H9 (cell line): ENCODE results near the gene ATP5MC3. TPM values are rescaled to one million over a fixed set of nuclear protein-coding genes. Genes with fewer than 3 reads are reported as not detected.

ENCODE experiments used
- DNase-seq: peaks from one replicate; pipeline ENCODE4 v3.0.0-alpha.2; 2017
- H2AFZ ChIP-seq: one replicate; pipeline ENCODE4 v1.6.1; 2013; ENCODE audit warnings: mild to moderate bottlenecking, low read length, control low read depth, moderate library complexity
- H2AK5ac ChIP-seq: 2 replicates; pipeline ENCODE4 v1.6.1; 2013; ENCODE audit warnings: low read length, control low read depth, mixed read lengths; ENCODE audit not compliant: insufficient read length
- H2BK120ac ChIP-seq: one replicate; pipeline ENCODE4 v1.6.1; 2013; ENCODE audit warnings: low read depth, mild to moderate bottlenecking, low read length, control low read depth, inconsistent platforms; ENCODE audit not compliant: poor library complexity, severe bottlenecking
- H2BK12ac ChIP-seq: 2 replicates; pipeline ENCODE4 v1.6.1; 2013; ENCODE audit warnings: low read length, control low read depth, mixed read lengths, low read depth; ENCODE audit not compliant: insufficient read length
- H2BK15ac ChIP-seq: 2 replicates; pipeline ENCODE4 v1.6.1; 2013; ENCODE audit warnings: low read depth, low read length, control low read depth
- H2BK20ac ChIP-seq: one replicate; pipeline ENCODE4 v1.6.1; 2013; ENCODE audit warnings: low read depth, mild to moderate bottlenecking, low read length, control low read depth, inconsistent platforms; ENCODE audit not compliant: poor library complexity, severe bottlenecking
- H2BK5ac ChIP-seq: 2 replicates; pipeline ENCODE4 v1.6.1; 2013; ENCODE audit warnings: low read length, control low read depth, mixed read lengths; ENCODE audit not compliant: insufficient read length
- H3K14ac ChIP-seq: 2 replicates; pipeline ENCODE4 v1.6.1; 2013; ENCODE audit warnings: low read length, control low read depth; ENCODE audit not compliant: insufficient read depth
- H3K18ac ChIP-seq: 2 replicates; pipeline ENCODE4 v1.6.1; 2013; ENCODE audit warnings: low read depth, mild to moderate bottlenecking, mixed read lengths, low read length, control low read depth; ENCODE audit not compliant: insufficient read length
- H3K23ac ChIP-seq: 2 replicates; pipeline ENCODE4 v1.6.1; 2013; ENCODE audit warnings: low read length, control low read depth, mixed read lengths, low read depth; ENCODE audit not compliant: insufficient read length
- H3K23me2 ChIP-seq: 2 replicates; pipeline ENCODE4 v1.6.1; 2013; ENCODE audit warnings: low read depth, mild to moderate bottlenecking, mixed read lengths, low read length, control low read depth; ENCODE audit not compliant: insufficient read length, poor library complexity, severe bottlenecking
- H3K27ac ChIP-seq: 2 replicates; pipeline ENCODE4 v1.5.1; 2013; ENCODE audit warnings: low read length, control low read depth, mixed read lengths, low read depth; ENCODE audit not compliant: insufficient read length
- H3K27me3 ChIP-seq: 2 replicates; pipeline ENCODE4 v1.6.1; 2013; ENCODE audit warnings: low read length, control low read depth, inconsistent platforms; ENCODE audit not compliant: insufficient read depth
- H3K4ac ChIP-seq: 2 replicates; pipeline ENCODE4 v1.6.1; 2013; ENCODE audit warnings: low read depth, mild to moderate bottlenecking, control low read depth, inconsistent platforms, low read length, moderate library complexity
- H3K4me1 ChIP-seq: 2 replicates; pipeline ENCODE4 v1.6.1; 2013; ENCODE audit warnings: low read length, control low read depth, inconsistent platforms; ENCODE audit not compliant: insufficient read depth
- H3K4me2 ChIP-seq: 2 replicates; pipeline ENCODE4 v1.6.1; 2013; ENCODE audit warnings: low read length, control low read depth, mixed read lengths; ENCODE audit not compliant: insufficient read length, insufficient read depth
- H3K56ac ChIP-seq: 2 replicates; pipeline ENCODE4 v1.6.1; 2013; ENCODE audit warnings: low read depth, mild to moderate bottlenecking, mixed read lengths, low read length, control low read depth; ENCODE audit not compliant: insufficient read length
- H3K79me1 ChIP-seq: 2 replicates; pipeline ENCODE4 v1.6.1; 2013; ENCODE audit warnings: low read depth, mild to moderate bottlenecking, moderate library complexity, low read length, control low read depth, inconsistent platforms; ENCODE audit not compliant: insufficient read depth, poor library complexity, severe bottlenecking
- H3K79me2 ChIP-seq: 2 replicates; pipeline ENCODE4 v1.6.1; 2013; ENCODE audit warnings: low read length, control low read depth, inconsistent platforms; ENCODE audit not compliant: insufficient read depth
- H3K9ac ChIP-seq: 2 replicates; pipeline ENCODE4 v1.6.1; 2013; ENCODE audit warnings: low read length, control low read depth, mixed read lengths; ENCODE audit not compliant: insufficient read length; ENCODE audit errors: extremely low read depth
- H3K9me3 ChIP-seq: one replicate; pipeline ENCODE4 v1.6.1; 2013; ENCODE audit warnings: low read depth, low read length, inconsistent platforms; ENCODE audit not compliant: control insufficient read depth
- H3T11ph ChIP-seq: one replicate; pipeline ENCODE4 v1.6.1; 2013; ENCODE audit warnings: mild to moderate bottlenecking, low read length, control low read depth, inconsistent platforms
- H4K20me1 ChIP-seq: one replicate; pipeline ENCODE4 v1.6.1; 2013; ENCODE audit not compliant: control insufficient read depth, insufficient read length, insufficient read depth
- H4K5ac ChIP-seq: 2 replicates; pipeline ENCODE4 v1.6.1; 2013; ENCODE audit warnings: low read depth, mild to moderate bottlenecking, mixed read lengths, low read length, control low read depth; ENCODE audit not compliant: insufficient read length
- H4K8ac ChIP-seq: replicated peaks from 2 replicates; pipeline ENCODE4 v1.6.1; 2013; ENCODE audit warnings: low read length, control low read depth, mixed read lengths, low read depth; ENCODE audit not compliant: insufficient read length
- H4K91ac ChIP-seq: 2 replicates; pipeline ENCODE4 v1.6.1; 2013; ENCODE audit warnings: low read depth, mild to moderate bottlenecking, moderate library complexity, mixed read lengths, low read length, control low read depth; ENCODE audit not compliant: insufficient read length
- H3K27ac Mint-ChIP-seq, 3 experiments: 2 replicates in 2 of 3; 3 replicates in 1 of 3; pipeline ENCODE4 v1.8.0; 2020 to 2021; ENCODE audit warnings: mixed read lengths in 3 of 3, mild to moderate bottlenecking in 1 of 3, moderate library complexity in 1 of 3
- H3K27me3 Mint-ChIP-seq: 2 replicates; pipeline ENCODE4 v1.8.0; 2021; ENCODE audit warnings: low read depth, mild to moderate bottlenecking, moderate library complexity, mixed read lengths
- H3K36me3 Mint-ChIP-seq, 3 experiments: 2 replicates in 2 of 3; 3 replicates in 1 of 3; pipeline ENCODE4 v1.8.0; 2020 to 2021; ENCODE audit warnings: low read depth in 3 of 3, mixed read lengths in 3 of 3; ENCODE audit not compliant: insufficient read depth in 1 of 3
- H3K4me1 Mint-ChIP-seq, 2 experiments: 2 replicates each; pipeline ENCODE4 v1.8.0; 2020; ENCODE audit warnings: mixed read lengths in 2 of 2
- H3K4me3 Mint-ChIP-seq, 2 experiments: 2 replicates in 1 of 2; 3 replicates in 1 of 2; pipeline ENCODE4 v1.8.0; 2020 to 2021; ENCODE audit warnings: mild to moderate bottlenecking in 2 of 2, mixed read lengths in 2 of 2, moderate library complexity in 1 of 2
- H3K9me3 Mint-ChIP-seq, 2 experiments: 2 replicates in 1 of 2; 3 replicates in 1 of 2; pipeline ENCODE4 v1.8.0; 2020; ENCODE audit warnings: mild to moderate bottlenecking in 2 of 2, mixed read lengths in 2 of 2, moderate library complexity in 1 of 2
- CTCF ChIP-seq: fragments of 200-600 bp; sonication (generic); conservative IDR thresholded peaks from 3 replicates; pipeline ENCODE4 v1.8.0; 2021; ENCODE audit warnings: antibody characterized with exemption, mild to moderate bottlenecking
- WGBS: extraction: QIAGEN DNeasy Blood & Tissue Kit; methylation state at CpG from one replicate; pipeline ENCODE4 v1.1.7; 2013; ENCODE audit warnings: missing lambda C conversion rate, low lambda C conversion rate, mixed read lengths; ENCODE audit not compliant: insufficient read length; ENCODE audit errors: extremely low coverage; 5-methylcytosine and 5-hydroxymethylcytosine counted together
- total RNA-seq: library from RNA; stranded (reverse); gene quantifications from 2 replicates; pipeline ENCODE4 v1.2.1, GENCODE V29; 2021

ATP5MC3 gene
- total RNA-seq, 1 experiment from 2014 or later, result 326 TPM

DNA sequence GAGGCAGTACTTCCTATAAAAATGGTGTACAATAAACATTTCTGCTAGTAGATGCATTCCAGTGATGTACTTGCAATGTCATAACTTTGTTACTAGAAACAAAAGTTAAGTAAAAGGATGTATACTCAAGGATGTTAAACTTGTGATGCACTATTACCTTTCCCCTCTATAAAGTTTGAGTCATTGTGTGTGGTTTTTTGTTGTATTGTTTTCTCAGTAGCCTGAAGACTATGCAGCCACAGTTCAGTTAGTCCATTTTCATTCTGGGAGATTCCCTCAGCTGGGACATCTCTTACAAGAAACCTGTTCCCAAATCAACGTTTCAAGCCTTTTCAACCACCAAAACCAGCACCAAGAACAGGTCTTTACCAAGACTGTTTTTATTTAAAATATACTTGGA, 5.6 kb downstream of the ATP5MC3 start:
- H3K4me1 Mint-ChIP-seq, result peaks cover 5 to 7% of the 10 kb centered on the region in 2 experiments; a peak in 3 of 4 replicates
- no peak for TF ChIP-seq CTCF
- H3K14ac ChIP-seq, result no peak overlapping the region
- no peak overlapping the region for H3K56ac ChIP-seq
- H3K27me3 Mint-ChIP-seq, result no peaks in the 10 kb centered on the region
- no CpG with 5 or more reads among the region's 1 CpG for WGBS
- no peak overlapping the region for H2BK15ac ChIP-seq
- H2BK20ac ChIP-seq, result no peak overlapping the region
- H3K36me3 Mint-ChIP-seq, result peaks cover 25 to 40% (median 33%) of the 10 kb centered on the region in 3 experiments
- peak overlapping the region in 1 of 3 experiments; percentile 54; a peak in 2 of 7 replicates for H3K27ac Mint-ChIP-seq
- H3K23me2 ChIP-seq, result no peaks in the 10 kb centered on the region
- H3K4me1 ChIP-seq, result no peaks in the 10 kb centered on the region
- no peaks in the 10 kb centered on the region for H3K9me3 Mint-ChIP-seq
- no peak overlapping the region for H3K18ac ChIP-seq
- no peak overlapping the region for H4K5ac ChIP-seq
- H4K91ac ChIP-seq, result no peak overlapping the region
- no peak overlapping the region for H3K4ac ChIP-seq
- no peaks in the 10 kb centered on the region for H3K27me3 ChIP-seq
- no peak overlapping the region for H2AK5ac ChIP-seq
- H2AFZ ChIP-seq, result no peak overlapping the region
- no peak overlapping the region for H3K9ac ChIP-seq
- no peak overlapping the region for H3K23ac ChIP-seq
- H3K79me1 ChIP-seq, result no peaks in the 10 kb centered on the region
- no peak overlapping the region for H3K27ac ChIP-seq
- no peak overlapping the region for H2BK12ac ChIP-seq
- no peak overlapping the region for H3K4me2 ChIP-seq
- H3T11ph ChIP-seq, result no peak overlapping the region
- H2BK5ac ChIP-seq, result no peak overlapping the region
- DNase-seq, result no peak
- H3K9me3 ChIP-seq, result no peaks in the 10 kb centered on the region
- no peak overlapping the region for H3K4me3 Mint-ChIP-seq
- no peak overlapping the region for H4K8ac ChIP-seq
- no peak overlapping the region for H2BK120ac ChIP-seq
- H3K79me2 ChIP-seq, result peaks cover 4% of the 10 kb centered on the region
- H4K20me1 ChIP-seq, result no peaks in the 10 kb centered on the region
